Stimulated activated CD8-positive, alpha-beta memory T cell treated with anti-CD3 and anti-CD28 coated beads, Interleukin-7, amount 100 ng/mL, for 4 hours (primary cell): ENCODE measurements around the gene ASPG.

Experiments
- DNase-seq, 2 donors: peaks; one replicate each; pipeline ENCODE4 v3.0.0-alpha.2; 2020; ENCODE audit warnings: low read depth in 2 of 2

ASPG gene

GRCh38 chr14:104093366-104094055, 8.0 kb downstream of the ASPG start:
- no peak for DNase-seq

GRCh38 chr14:104094056-104094708, 8.7 kb downstream of the ASPG start:
- DNase-seq, result no peak

GRCh38 chr14:104094709-104095425, 9.4 kb downstream of the ASPG start:
- peak; percentile 24 to 42 for DNase-seq

GRCh38 chr14:104095426-104096310, 10.2 kb downstream of the ASPG start:
- no peak for DNase-seq

GRCh38 chr14:104096318-104096717, 10.8 kb downstream of the ASPG start:
- DNase-seq, result no peak

- DNase-seq, result no peak
Observed at GRCh38 chr14:104096751-104097700, 11.5 kb downstream of the ASPG start.

- DNase-seq, result no peak
Observed at GRCh38 chr14:104098272-104099095, 13.0 kb downstream of the ASPG start.

GRCh38 chr14:104099096-104100041, 13.9 kb downstream of the ASPG start:
- no peak for DNase-seq

- no peak for DNase-seq
Observed at GRCh38 chr14:104100171-104101085, 14.9 kb downstream of the ASPG start.

GRCh38 chr14:104101086-104101621, 15.7 kb downstream of the ASPG start:
- DNase-seq, result no peak

GRCh38 chr14:104101651-104102281, 16.3 kb downstream of the ASPG start:
- no peak for DNase-seq

GRCh38 chr14:104102282-104102914, 16.9 kb downstream of the ASPG start:
- no peak for DNase-seq

- DNase-seq, result no peak
Observed at GRCh38 chr14:104103061-104103445, 17.6 kb downstream of the ASPG start.

- no peak for DNase-seq
Observed at GRCh38 chr14:104103446-104104075, 18.1 kb downstream of the ASPG start.

- no peak for DNase-seq
Observed at GRCh38 chr14:104104076-104104901, 18.8 kb downstream of the ASPG start.
